Thoracic aorta (tissue), 2 donors: ENCODE measurements around the gene ZNF777. TPM values are rescaled to one million over a fixed set of nuclear protein-coding genes. Genes with fewer than 3 reads are reported as not detected.
"Not testable (repeated sequence)": the region's sequence is repeated elsewhere in the genome, so short reads cannot be mapped to it uniquely, and the experiment has no call there.

ENCODE experiments used
- ATAC-seq: fragments of 150-250 bp; one replicate; pipeline ENCODE4 v1.8.0; 2017; ENCODE audit warnings: low read depth; ENCODE audit not compliant: insufficient number of reproducible peaks, low FRiP score
- DNase-seq: peaks from one replicate; pipeline ENCODE4 v3.0.0-alpha.2; 2020; ENCODE audit warnings: low spot score
- H3K27ac ChIP-seq, 2 donors: fragments of 200-600 bp; sonication (generic); 1 replicate in 1 of 2; 2 replicates in 1 of 2; pipeline ENCODE4 v1.5.1; 2016; ENCODE audit warnings: mild to moderate bottlenecking in 2 of 2, moderate library complexity in 2 of 2
- H3K27me3 ChIP-seq: fragments of 200-600 bp; sonication (generic); replicated peaks from 2 replicates; pipeline ENCODE4 v1.6.0; 2016; ENCODE audit warnings: mild to moderate bottlenecking; ENCODE audit not compliant: insufficient read depth
- H3K36me3 ChIP-seq: fragments of 200-600 bp; sonication (generic); one replicate; pipeline ENCODE4 v1.5.1; 2016
- H3K4me1 ChIP-seq, 2 donors: fragments of 200-600 bp; sonication (generic); 1 replicate in 1 of 2; 2 replicates in 1 of 2; pipeline versions ENCODE4 v1.5.1 to v1.6.0; 2016; ENCODE audit warnings: low read depth in 2 of 2, mild to moderate bottlenecking in 1 of 2; ENCODE audit not compliant: control insufficient read depth in 1 of 2
- H3K4me3 ChIP-seq: fragments of 200-600 bp; sonication (generic); 2 replicates; pipeline ENCODE4 v1.5.1; 2016; ENCODE audit warnings: mild to moderate bottlenecking
- H3K9me3 ChIP-seq: fragments of 200-600 bp; sonication (generic); 2 replicates; pipeline ENCODE4 v1.5.1; 2016
- CTCF ChIP-seq: fragments of 200-600 bp; sonication (generic); IDR thresholded peaks from one replicate; pipeline ENCODE4 v1.5.1; 2019; ENCODE audit warnings: antibody characterized with exemption
- total RNA-seq, 2 donors: library from RNA; depleted of rRNA; stranded (reverse); fragments of >200 nt; gene quantifications; one replicate each; pipeline versions ENCODE4 v1.1.0 to v1.2.3, GENCODE V29; 2016

ZNF777 gene
- total RNA-seq, 2 donors from 2014 or later, result 5.3 to 8.2 TPM

GRCh38 chr7:149495785-149496641 is 35.2 kb upstream of the ZNF777 start:
- TF ChIP-seq CTCF, result no peak
- Histone ChIP-seq H3K4me1 (peaks cover 9 to 12% of the 10 kb centered on the region in 2 donors), H3K4me3 (peak overlapping the region; percentile 88), H3K36me3 (peaks cover 32% of the 10 kb centered on the region), H3K9me3 (no peaks in the 10 kb centered on the region), H3K27me3 (no peaks in the 10 kb centered on the region), H3K27ac (peak overlapping the region; percentile 74 to 76)
- DNase-seq (peak; percentile 71), ATAC-seq (no peak)

- Histone ChIP-seq H3K4me1 (peaks cover 9 to 12% of the 10 kb centered on the region in 2 donors), H3K36me3 (peaks cover 42% of the 10 kb centered on the region), H3K27ac (no peak overlapping the region), H3K4me3 (no peak overlapping the region), H3K27me3 (no peaks in the 10 kb centered on the region), H3K9me3 (no peaks in the 10 kb centered on the region)
- ATAC-seq (no peak), DNase-seq (no peak)
- TF ChIP-seq CTCF, result no peak
Measured at GRCh38 chr7:149494738-149495368, 34.0 kb upstream of the ZNF777 start.

GRCh38 chr7:149493975-149494374 is 33.1 kb upstream of the ZNF777 start:
- not testable (repeated sequence) for ATAC-seq, H3K4me3 ChIP-seq, H3K27ac ChIP-seq, DNase-seq, H3K9me3 ChIP-seq, H3K27me3 ChIP-seq
- peaks cover 49% of the 10 kb centered on the region for H3K36me3 ChIP-seq
- peaks cover 9 to 12% of the 10 kb centered on the region in 2 donors for H3K4me1 ChIP-seq

- no peak overlapping the region for H3K27ac ChIP-seq
- peaks cover 49% of the 10 kb centered on the region for H3K36me3 ChIP-seq
- no peak overlapping the region for H3K4me3 ChIP-seq
- TF ChIP-seq CTCF, result no peak
- DNase-seq (no peak), ATAC-seq (no peak)
- H3K9me3 ChIP-seq, result no peaks in the 10 kb centered on the region
- H3K27me3 ChIP-seq, result no peaks in the 10 kb centered on the region
- H3K4me1 ChIP-seq, result peaks cover 9 to 12% of the 10 kb centered on the region in 2 donors
Measured at GRCh38 chr7:149493366-149493765, 32.5 kb upstream of the ZNF777 start.

- peaks cover 68% of the 10 kb centered on the region for H3K36me3 ChIP-seq
- no peaks in the 10 kb centered on the region for H3K9me3 ChIP-seq
- no peaks in the 10 kb centered on the region for H3K27me3 ChIP-seq
- no peak for ATAC-seq
- no peak overlapping the region for H3K4me3 ChIP-seq
- no peak for DNase-seq
- no peak for TF ChIP-seq CTCF
- H3K4me1 ChIP-seq, result peaks cover under 1 to 1% of the 10 kb centered on the region in 2 donors
- H3K27ac ChIP-seq, result no peak overlapping the region
Measured at GRCh38 chr7:149490083-149490760, 29.4 kb upstream of the ZNF777 start.
